ENCODE results near the gene PRDX2.
"Not testable (repeated sequence)": the region's sequence is repeated elsewhere in the genome, so short reads cannot be mapped to it uniquely, and the experiment has no call there.

Gene PRDX2

DNA sequence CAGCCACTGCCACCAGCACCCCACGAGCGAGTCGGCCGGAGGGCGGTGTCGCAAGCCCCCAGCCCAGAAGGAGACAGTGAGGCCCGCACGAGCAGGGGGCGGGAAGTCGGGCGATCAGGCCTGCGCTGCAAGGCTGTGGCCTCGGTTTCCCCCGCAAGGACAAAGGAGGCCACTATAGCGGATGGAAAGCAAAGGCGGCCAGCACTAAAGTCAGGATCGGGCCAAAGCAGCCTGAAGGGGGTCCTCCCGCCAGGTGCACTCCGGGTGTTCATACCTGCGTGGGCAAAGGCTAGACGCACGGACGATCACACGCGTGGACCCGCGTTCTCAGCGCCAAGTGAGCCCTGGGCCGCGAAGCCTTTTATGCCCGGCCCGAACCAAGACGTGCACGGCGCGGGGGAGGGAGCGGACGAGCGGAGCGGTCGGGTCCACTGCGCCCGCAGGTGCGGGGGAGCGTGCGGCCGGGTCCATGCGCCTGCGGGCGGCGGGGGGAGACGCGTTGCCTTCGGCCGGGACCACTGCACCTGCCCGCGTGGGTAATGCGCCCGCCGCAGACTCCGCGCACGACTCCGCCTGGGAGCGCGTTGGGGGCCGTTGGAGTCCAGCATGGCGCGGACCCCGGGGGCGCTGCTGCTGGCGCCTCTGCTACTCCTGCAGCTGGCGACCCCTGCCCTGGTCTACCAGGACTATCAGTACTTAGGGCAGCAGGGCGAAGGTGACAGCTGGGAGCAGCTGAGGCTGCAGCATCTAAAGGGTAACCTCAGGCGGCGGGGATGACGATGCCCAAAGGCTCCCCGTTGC is at the start of gene PRDX2, which contains the start of gene THSD8:
Gene PRDX2, minus strand, starts transcription at position 335 of the 801 bp plus-strand sequence. CDS start 539 bp downstream, outside the sequence.
Gene THSD8, plus strand, starts transcription at position 604 of the 801 bp plus-strand sequence. Its CDS starts 3 bp downstream, at position 607.
- peak in 2 of 3 donors; percentile 65 to 82 for DNase-seq (ENCODE audit: low read depth in 3 of 3)

GRCh38 chr19:12847159-12848139 is 45.8 kb upstream of the PRDX2 start:
- DNase-seq (ENCODE audit: low read depth in 3 of 3): peak; percentile 74 to 88 (median 84)

DNA sequence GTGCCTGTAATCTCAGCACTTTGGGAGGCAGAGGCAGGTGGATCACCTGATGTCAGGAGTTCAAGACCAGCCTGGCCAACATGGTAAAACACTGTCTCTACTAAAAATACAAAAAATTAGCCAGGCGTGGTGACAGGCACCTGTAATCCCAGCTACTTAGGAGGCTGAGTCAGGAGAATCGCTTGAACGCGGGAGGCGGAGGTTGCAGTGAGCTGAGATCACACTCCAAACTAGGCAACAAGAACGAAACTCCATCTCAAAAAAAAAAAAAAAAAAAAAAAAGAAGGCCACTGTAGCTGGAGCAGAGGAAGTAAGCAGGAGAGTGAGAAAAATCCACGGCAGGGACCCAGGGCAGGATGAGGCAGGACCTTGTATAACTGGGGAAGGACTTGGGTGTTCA is 45.0 kb upstream of the PRDX2 start:
- not testable (repeated sequence) for DNase-seq (ENCODE audit: low read depth in 3 of 3)

DNA sequence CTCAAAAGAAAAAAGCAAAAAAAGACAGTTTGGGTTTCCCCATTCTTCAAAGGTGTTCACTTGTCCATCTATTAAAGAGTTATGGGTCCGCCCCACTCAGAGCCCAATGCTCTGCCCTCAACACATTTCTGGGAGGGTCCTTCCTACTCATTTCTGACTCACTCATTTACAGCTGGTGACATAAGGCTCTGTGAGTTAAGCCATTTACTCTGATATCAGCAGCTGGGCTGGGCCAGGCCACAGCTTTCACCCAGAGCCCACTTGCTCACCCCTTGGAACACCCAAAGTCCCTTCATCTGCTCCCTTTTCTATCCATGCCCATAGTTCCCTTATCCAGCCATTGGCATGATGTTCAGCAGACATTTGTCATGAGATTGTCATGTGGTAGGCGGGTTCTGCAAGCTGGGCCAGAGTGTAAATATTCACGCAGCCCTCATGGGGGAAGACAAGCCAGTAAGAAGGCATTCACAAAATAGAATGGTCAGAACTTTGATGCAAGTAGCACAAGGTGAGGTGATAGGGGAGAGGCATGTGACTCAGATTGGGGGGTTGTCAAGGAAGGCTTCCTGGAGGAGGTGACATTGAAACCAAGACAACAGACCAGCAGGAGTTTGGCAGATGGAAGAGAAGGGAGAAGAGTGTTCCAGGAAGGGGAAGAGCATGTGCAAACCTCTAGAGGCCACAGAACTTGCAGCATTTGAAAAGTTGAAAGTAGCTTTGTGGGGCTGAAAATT is 42.6 kb upstream of the PRDX2 start:
- no peak for DNase-seq (ENCODE audit: low read depth in 3 of 3)

- no peak for DNase-seq (ENCODE audit: low read depth in 3 of 3)
Measured at GRCh38 chr19:12843328-12843727, 41.7 kb upstream of the PRDX2 start.

GRCh38 chr19:12842511-12842910 is 40.9 kb upstream of the PRDX2 start:
- DNase-seq (ENCODE audit: low read depth in 3 of 3): no peak

- no peak for DNase-seq (ENCODE audit: low read depth in 3 of 3)
Measured at GRCh38 chr19:12841094-12841493, 39.5 kb upstream of the PRDX2 start.

DNA sequence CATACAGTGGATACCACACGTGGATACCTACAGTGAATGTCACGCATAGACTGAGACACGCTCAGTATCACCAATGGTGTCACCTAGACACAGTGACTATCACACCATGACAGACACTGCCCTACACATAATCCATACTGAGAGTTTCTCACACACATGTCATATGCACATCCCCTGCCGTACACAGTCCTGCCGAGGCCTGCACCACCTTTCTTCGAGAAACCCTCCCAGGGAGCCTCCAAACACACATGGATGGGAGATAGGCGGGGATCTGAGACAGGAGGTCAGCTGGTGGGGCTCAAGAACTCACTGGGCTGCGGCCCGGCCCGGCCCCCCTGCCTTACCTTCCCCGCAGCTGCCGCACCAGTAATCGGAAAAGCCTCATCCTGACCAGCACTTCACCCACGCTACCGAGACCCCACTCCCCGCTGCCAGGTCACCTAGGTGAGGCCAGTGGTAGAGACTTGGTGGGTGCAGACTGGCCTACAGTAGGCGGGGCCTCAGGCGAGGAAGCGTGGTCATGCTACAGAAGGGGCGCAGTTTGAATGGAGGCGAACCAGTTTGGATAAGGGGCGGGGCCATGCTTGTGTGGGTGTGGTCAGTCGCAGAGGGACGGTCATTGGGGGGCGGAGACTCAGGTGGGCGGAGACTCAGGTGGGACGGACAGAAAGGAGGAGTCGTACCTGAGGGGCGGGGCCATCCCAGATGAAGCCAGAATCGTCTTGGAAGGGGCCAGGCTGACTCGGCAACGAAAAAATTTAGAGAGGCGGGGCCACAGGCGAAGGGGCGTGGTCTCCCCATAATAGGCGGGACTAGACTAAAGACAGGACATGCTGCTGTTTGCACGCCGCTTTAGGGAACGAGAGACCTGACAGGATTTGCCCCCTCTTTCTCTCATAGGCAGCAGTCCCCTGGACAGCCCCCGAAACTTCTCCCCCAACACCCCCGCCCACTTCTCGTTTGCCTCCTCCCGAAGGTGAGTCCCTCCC is 38.8 kb upstream of the PRDX2 start:
- DNase-seq (ENCODE audit: low read depth in 3 of 3): peak; percentile 47 to 64 (median 61)

DNA sequence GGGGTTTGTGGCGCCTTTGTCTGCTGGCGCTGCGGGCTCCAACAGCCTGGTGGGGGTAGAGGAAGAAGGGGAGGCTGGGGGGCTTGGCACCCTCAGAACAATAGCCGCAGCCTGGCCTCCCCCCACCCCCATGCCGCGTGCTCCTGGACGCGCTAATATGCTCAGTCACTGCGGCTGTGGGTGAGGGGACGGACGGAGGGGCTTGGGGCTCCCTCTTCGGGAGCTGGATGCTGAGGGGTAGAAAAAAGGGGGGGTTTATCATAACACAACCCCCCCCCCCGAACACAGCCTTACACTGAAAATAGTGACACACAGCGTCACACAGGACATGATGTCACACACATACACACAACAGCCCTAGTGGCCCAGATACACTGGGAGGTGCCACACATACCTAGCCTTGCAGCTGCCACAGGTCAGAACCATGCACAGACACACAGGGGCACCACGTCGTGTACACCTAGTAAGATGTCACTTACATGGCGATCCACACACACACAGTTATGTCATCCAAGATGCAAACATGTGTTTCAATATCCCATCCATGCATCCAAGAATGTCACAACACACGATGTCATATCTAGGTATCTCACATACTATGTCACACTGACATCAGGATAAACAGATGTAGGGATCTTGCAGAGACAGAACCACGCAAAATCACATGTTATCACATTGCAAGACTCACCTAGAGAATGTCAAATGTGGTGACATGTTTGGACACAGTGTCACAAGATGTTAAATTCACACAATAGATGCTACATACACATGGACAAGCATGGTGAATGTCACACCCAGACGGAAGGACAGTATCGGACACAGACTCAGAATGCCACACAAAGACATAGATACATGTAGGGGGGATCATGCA is 37.5 kb upstream of the PRDX2 start:
- no peak for DNase-seq (ENCODE audit: low read depth in 3 of 3)

DNA sequence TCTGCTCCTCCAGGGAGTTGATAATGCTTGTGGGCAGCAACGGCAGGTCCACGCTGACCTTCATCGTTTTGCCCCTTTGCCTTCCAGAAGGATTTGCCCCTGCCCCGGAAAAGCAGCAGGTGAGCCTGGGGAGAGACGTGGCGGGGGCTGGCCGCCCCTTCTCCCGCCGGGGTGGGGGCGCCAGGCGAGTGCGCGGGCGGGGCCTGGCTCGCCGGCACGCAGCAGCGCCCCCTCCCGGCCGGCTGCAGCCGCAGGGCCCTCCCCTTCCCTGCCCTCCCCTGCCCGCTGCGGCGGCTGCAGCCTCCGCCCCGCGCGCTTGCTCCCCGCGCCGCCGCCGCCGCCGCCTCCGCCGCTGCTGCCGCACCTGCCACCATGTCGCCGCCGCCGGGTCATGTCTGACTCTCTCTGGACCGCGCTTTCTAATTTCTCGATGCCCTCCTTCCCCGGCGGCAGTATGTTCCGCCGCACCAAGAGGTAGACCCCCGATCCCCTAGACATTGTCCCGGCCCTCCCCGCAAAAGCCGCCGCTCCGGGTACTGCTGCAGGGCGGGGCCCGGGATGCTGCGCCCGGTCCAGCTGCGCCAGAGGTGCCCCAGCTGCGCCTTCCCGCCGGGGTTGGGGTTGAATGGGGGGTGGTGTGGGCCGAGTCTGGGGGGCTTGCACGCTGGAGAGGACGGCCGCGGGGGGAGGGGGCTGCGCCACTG is 36.7 kb upstream of the PRDX2 start, which contains the start of gene MAST1:
Gene MAST1, plus strand, starts transcription at position 334 of the 704 bp plus-strand sequence. Its CDS starts 58 bp downstream, at position 392.
- peak in 1 of 3 donors; percentile 58 for DNase-seq (ENCODE audit: low read depth in 3 of 3)

DNA sequence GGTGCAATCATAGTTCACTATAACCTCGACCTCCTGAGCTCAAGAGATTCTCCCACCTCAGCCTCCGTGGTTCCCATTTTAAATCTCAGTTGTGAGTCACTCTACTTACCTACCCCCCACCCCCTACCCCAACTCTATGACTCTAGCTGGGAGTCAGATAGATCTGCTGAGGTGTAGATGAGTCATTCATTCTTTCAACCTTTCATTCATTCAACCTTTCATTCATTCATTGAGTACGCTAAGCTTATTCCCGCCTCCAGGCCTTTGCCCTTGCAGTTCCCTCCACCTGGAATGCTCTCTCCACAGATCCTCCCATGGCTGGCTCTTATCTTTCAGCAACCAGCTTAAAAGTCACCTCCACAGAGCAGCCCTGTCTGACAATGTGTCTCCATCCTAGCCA is 35.6 kb upstream of the PRDX2 start:
- no peak for DNase-seq (ENCODE audit: low read depth in 3 of 3)

- DNase-seq (ENCODE audit: low read depth in 3 of 3): no peak
Measured at GRCh38 chr19:12836529-12836863, 34.9 kb upstream of the PRDX2 start.

GRCh38 chr19:12834976-12835757 is 33.6 kb upstream of the PRDX2 start:
- DNase-seq (ENCODE audit: low read depth in 3 of 3): no peak

DNA sequence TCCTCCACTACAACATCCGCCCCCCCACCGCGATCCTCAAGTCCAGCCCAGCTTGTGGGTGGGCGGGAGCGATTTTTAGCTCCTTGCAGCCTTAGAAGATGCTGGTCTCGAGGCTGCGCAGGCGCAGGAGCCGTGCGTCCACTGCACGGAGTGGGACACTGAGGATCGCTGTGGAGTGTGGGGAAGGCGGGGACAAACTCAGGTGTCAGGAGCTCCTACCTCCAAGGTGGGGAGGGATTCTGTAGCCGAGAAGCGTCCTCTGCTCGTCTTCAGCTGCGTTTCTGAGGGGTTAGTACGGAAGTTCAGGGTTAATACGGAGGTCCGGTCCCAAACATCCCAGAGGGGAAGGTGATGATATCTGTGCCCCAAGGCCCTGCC is 33.0 kb upstream of the PRDX2 start, which contains the start of gene RTBDN:
Gene RTBDN, minus strand, starts transcription at position 14 of the 378 bp plus-strand sequence. CDS start 4,600 bp downstream, outside the sequence.
- DNase-seq (ENCODE audit: low read depth in 3 of 3): no peak

DNA sequence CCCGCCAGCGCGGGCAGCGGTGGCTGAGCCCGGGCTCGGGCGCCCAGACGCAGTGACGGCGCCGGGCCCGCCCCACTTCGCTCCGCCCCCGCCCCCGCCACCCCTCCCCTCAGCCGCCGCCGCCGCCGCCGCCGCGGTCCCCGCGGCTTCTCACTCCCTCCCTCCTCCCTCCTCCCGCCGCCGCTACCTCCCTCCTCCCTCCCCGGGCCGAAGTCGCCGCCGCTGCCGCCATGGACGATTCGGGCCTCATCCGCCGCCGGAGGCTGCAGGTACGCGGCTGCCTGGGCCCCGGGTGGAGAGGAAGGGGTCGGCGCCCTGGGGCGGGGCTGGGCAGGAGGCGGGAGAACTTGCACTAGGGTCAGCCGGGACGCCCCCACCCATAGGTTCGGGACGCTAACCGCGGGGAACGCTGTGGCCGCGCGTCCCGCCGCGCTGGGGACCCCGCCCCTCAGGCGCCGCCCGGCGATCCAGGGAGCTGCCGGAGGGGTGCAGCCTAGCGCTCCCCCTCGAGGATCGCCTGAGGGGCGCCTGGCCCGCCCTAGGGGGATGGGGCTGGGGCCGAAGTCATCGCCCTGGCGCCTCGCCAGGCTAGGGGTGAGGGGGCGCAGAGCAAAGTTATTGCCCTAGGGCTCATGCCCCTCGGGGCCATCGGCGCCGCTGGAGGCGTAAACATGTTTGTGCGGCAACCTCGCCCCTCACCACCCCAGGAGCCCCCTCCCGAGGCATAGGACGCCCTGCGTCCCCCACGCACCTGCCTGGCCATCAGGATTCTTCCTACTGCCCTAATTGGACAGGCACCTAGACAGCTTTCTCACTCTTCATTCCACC is 32.4 kb upstream of the PRDX2 start:
- DNase-seq (ENCODE audit: low read depth in 3 of 3): peak in 1 of 3 donors; percentile 43

- no peak for DNase-seq (ENCODE audit: low read depth in 3 of 3)
Measured at GRCh38 chr19:12833418-12833737, 31.8 kb upstream of the PRDX2 start.

- no peak for DNase-seq (ENCODE audit: low read depth in 3 of 3)
Measured at GRCh38 chr19:12828494-12828893, 26.9 kb upstream of the PRDX2 start.
